Amniotic epithelial cell (primary cell): ENCODE data around the gene KCNJ6.
"Not testable (repeated sequence)": the region's sequence is repeated elsewhere in the genome, so short reads cannot be mapped to it uniquely, and the experiment has no call there.

Experiments
- DNase-seq: peaks from one replicate; pipeline ENCODE4 v3.0.0-alpha.2; 2010; ENCODE audit warnings: low read depth

The KCNJ6 gene, protein sequence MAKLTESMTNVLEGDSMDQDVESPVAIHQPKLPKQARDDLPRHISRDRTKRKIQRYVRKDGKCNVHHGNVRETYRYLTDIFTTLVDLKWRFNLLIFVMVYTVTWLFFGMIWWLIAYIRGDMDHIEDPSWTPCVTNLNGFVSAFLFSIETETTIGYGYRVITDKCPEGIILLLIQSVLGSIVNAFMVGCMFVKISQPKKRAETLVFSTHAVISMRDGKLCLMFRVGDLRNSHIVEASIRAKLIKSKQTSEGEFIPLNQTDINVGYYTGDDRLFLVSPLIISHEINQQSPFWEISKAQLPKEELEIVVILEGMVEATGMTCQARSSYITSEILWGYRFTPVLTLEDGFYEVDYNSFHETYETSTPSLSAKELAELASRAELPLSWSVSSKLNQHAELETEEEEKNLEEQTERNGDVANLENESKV

GRCh38 chr21:37916310-37917051 lies at the start of gene KCNJ6:
Gene KCNJ6 (minus strand): TSS chr21:37916457. CDS start chr21:37840682, 75,775 bp downstream.
- DNase-seq, result peak; percentile 68

DNA sequence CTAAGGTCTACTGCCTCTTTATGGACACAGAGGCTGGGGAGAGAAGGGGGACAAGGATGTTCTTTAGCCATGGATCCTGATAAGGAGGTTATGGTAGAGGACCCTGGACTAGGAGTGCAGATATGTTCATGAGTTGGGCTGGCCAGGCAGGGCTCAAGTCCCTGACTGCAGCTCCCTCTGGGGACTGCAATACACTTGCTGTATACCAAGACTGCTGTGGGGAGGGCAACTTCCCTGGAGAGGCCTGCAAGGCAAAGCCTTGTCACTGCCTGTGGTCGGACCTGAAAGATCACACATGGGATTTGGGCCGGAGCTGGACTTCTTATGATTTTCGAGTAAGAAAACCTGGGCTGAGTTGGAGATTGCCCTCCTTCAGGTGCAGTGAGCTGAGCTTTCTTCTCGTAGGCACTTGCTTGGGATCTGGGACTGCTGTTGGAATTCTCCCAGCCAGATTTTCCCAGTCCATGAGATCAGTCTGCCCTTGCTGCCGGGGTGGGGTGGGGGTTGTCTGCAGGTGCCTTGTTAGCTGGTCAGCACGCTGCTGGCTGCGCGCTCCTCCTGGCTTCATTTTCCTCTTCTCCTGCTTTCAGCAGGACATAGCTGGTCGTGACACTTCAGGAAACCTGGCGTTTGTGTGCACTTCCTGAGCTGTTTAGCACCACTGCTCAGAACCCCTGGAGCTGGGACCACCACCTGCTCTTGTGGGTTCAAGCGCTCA lies 49.0 kb upstream of the KCNJ6 start:
- no peak for DNase-seq

- DNase-seq, result no peak
Measured at GRCh38 chr21:37958537-37958936, 42.3 kb upstream of the KCNJ6 start.

- no peak for DNase-seq
Measured at GRCh38 chr21:37956772-37957171, 40.5 kb upstream of the KCNJ6 start.

- DNase-seq, result no peak
Measured at GRCh38 chr21:37945036-37945435, 28.8 kb upstream of the KCNJ6 start.

GRCh38 chr21:37944496-37944895 lies 28.2 kb upstream of the KCNJ6 start:
- no peak for DNase-seq

- DNase-seq, result no peak
Measured at GRCh38 chr21:37940691-37941090, 24.4 kb upstream of the KCNJ6 start.

DNA sequence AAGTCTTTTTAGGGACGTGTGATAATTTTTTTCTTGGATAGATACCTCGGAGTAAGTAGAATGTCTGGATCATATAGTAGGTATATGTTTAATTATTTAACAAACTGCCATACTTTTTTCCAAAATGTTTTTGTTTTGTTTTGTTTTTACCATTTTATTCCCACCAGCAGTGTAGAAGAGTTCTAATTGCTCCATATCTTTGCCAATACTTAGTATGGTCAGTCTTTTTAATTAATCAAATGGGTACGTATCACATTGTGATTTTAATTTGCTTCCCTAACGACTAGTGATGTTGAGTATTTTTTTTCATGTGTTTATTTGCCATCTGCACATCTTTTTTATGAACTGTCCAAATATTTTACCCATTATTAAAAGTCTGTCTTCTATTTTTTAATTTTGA lies 23.6 kb upstream of the KCNJ6 start:
- no peak for DNase-seq

DNA sequence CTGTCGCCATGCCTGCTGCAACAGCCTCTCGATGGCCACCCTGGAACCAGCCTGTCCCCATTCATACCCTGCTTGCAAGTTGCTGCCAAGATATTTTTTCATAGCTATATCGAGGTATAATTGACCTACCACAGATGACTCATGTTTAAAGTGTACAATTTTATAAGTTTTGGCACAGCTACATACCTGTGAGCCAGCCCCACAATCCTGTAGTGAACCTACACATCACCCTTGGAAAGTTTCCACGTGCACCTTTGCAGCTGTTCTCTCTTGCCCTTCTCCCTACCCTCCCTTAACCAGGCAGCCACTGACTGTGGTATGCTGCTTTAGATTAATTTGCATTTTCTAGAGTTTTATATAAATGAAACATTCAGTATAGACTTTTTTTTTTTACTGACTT lies 23.0 kb upstream of the KCNJ6 start:
- DNase-seq, result no peak

GRCh38 chr21:37937668-37938067 lies 21.4 kb upstream of the KCNJ6 start:
- no peak for DNase-seq

DNA sequence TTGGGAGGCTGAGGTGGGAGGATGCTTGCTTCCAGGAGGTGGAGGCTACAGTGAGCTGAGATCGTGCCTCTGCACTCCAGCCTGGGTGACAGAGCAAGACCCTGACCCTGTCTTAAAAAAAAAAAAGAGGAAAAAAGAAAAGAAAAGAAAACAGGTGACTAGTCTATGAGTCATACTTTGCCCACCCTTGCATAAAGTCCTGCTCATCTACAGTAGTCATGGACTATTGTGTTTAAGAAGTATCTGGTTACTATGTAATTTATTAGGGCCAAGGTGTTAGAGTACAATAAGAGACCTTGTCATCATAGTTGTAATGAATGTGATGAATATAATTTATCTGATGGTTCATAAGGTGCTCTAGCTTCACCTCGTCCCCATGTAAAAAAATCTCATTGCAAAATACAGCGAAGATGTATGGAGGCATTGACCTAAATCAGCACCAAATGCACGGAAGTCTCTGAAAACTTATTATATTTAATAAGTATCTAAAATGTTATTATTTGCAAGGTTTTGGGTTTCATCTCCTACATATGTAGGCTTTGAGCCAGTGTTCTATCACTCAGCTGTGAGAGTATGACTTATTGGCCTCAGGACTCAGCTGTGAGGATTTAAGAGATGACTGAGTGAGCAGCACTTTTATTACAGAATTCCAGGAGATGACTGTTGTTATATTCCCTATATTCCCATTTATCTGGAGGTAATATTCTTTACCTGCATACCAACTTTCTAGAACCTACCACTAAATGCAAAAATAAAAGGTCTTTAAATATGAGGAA lies 19.9 kb upstream of the KCNJ6 start:
- DNase-seq, result no peak

- no peak for DNase-seq
Measured at GRCh38 chr21:37932936-37933335, 16.7 kb upstream of the KCNJ6 start.

DNA sequence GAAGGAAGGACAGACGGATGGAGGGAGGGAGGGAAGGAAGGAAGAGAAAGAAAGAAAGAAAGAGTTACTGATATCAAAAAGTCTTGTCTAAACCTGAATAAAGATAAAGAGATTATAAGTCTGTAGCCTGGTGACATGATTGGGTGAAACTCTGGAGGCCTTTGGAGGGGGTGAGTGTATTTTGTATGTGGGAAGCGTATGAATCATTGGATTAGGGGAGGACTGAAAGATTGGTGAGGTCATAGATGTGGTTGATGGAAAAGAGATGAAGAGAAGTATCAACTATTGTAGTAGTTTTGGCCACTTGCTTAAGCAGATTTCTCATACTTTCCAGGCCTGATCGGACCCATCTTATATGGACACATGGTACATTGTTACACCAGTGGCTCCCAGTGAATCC lies 11.5 kb upstream of the KCNJ6 start:
- peak; percentile 43 for DNase-seq

GRCh38 chr21:37921091-37921490 lies 4.8 kb upstream of the KCNJ6 start:
- DNase-seq, result peak; percentile 82

DNA sequence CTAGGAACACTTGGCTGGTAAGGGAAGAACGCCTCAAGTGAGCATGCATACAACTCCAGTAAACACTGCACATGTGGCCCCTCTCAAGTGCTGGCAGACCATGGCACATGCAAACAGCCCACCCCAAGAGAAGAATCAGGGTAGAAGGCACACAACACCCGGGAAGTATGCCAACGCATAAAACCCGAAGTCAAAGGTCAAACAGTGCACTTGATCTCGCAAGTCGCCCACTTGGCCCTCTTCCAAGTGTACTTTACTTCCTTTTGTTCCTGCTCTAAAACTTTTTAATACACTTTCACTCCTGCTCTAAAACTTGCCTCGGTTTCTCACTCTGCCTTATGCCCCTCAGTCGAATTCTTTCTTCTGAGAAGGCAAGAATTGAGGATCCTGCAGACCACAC lies 4.0 kb upstream of the KCNJ6 start:
- not testable (repeated sequence) for DNase-seq

GRCh38 chr21:37917612-37918011 lies 1.4 kb upstream of the KCNJ6 start:
- DNase-seq, result peak; percentile 90

DNA sequence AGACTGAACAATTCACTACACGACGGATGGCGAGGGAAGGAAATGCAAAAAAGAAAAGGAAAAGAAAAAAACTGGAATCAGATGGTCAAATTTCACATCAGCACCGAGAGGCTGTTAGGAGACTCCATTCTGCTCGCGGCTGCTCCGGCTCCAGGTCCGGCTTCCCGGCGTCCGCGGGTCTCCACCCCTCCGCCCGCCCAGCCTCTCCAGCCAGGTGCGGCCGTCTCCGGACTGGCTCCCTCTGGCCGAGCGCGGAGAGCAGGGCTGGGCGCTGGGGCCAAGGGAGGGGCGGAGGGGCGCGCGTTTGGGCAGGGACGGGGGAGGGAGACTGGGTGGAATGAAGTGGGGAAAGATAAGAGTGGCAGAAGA lies 332 bp downstream of the KCNJ6 start:
- no peak for DNase-seq

DNA sequence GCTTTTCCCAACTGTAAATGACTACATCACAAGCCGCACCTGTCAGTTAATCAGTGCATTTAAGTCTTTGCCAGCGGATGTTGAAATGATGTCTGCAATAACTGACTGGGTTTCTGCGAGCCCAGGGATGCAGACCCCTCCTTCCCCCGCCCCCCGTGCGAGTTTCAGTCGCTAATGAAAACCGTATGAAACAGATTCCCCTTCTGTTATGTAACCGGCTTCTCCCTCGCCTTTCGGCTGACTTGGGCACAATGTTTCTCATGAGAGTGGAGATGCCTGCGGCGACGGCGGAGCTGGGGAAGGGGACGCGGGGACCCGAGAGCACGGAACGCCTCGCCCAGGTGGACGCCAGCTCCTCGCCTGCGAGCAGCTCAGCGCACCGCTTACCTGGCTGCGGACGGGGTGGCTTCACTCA lies 753 bp downstream of the KCNJ6 start:
- DNase-seq, result peak; percentile 12

DNA sequence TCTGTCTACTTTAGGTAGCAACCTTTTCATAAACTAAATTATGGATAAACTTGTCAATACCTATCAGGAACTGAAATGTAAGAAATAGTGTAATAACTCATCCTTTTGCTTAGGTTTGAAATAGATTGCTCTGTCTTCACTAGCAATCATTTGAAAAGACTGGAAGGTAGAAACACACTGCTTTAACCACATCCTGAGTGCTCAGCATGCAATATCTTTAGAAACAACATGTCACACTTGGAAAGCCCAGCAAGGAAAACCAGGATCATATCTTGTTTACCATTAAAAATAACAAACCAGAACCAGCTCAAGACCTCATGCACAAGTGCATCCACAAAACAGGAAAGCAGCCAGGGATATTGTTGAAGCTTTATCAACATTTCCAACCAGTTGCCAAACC lies 3.6 kb downstream of the KCNJ6 start:
- no peak for DNase-seq

- DNase-seq, result no peak
Measured at GRCh38 chr21:37909936-37910335, 6.3 kb downstream of the KCNJ6 start.

DNA sequence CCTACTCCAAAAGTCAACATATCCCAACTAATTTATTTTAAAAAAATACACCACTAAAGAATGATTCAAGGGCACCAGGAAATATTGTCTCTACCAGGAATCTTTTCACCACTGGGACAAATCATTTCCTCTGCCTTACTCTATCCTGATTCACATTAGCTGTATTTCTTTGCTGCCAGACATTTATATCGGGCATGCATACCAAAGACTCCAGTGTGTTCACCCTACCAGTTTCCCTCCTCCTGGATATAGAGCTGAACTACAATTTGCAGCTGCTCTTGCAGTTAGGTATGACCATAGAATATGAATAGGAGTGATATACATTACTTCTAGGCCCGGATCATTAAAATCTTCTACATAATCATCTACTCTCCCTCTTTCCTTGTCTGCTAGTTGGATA lies 7.6 kb downstream of the KCNJ6 start:
- DNase-seq, result no peak

- peak; percentile 21 for DNase-seq
Measured at GRCh38 chr21:37907076-37907475, 9.2 kb downstream of the KCNJ6 start.
